Cerebellar nuclear complex (tissue), 1 donor: ENCODE results near the gene IL17RB.

Experiments used
- DNase-seq, 2 experiments: peaks; one replicate each; lab custom pipeline; 2025; lab: John Stamatoyannopoulos, UW

Gene IL17RB

GRCh38 chr3:53812434-53812833, 33.9 kb upstream of the IL17RB start:
- DNase-seq = no peak

- no peak for DNase-seq
Measured at GRCh38 chr3:53813229-53813628, 33.1 kb upstream of the IL17RB start.

GRCh38 chr3:53813876-53814275, 32.5 kb upstream of the IL17RB start:
- DNase-seq = no peak

- DNase-seq = no peak
Measured at GRCh38 chr3:53815067-53815466, 31.3 kb upstream of the IL17RB start.

GRCh38 chr3:53815651-53816050, 30.7 kb upstream of the IL17RB start:
- DNase-seq = no peak

- no peak for DNase-seq
Measured at GRCh38 chr3:53816425-53816824, 29.9 kb upstream of the IL17RB start.

GRCh38 chr3:53817211-53817610, 29.2 kb upstream of the IL17RB start:
- DNase-seq = no peak

- no peak for DNase-seq
Measured at GRCh38 chr3:53817809-53818208, 28.6 kb upstream of the IL17RB start.

GRCh38 chr3:53818221-53819162, 27.9 kb upstream of the IL17RB start:
- no peak for DNase-seq

- DNase-seq = no peak
Measured at GRCh38 chr3:53819163-53819868, 27.1 kb upstream of the IL17RB start.

GRCh38 chr3:53820084-53820483, 26.3 kb upstream of the IL17RB start:
- DNase-seq = no peak

GRCh38 chr3:53820756-53821580, 25.4 kb upstream of the IL17RB start:
- no peak for DNase-seq

GRCh38 chr3:53821631-53822121, 24.7 kb upstream of the IL17RB start:
- DNase-seq = no peak

GRCh38 chr3:53822331-53822741, 24.0 kb upstream of the IL17RB start:
- DNase-seq = no peak

- no peak for DNase-seq
Measured at GRCh38 chr3:53823026-53823955, 23.1 kb upstream of the IL17RB start.

- no peak for DNase-seq
Measured at GRCh38 chr3:53823956-53824657, 22.3 kb upstream of the IL17RB start.

- DNase-seq = no peak
Measured at GRCh38 chr3:53824795-53825194, 21.6 kb upstream of the IL17RB start.

GRCh38 chr3:53826048-53826447, 20.3 kb upstream of the IL17RB start:
- no peak for DNase-seq

- DNase-seq = no peak
Measured at GRCh38 chr3:53828581-53828980, 17.8 kb upstream of the IL17RB start.

- DNase-seq = no peak
Measured at GRCh38 chr3:53829605-53830004, 16.8 kb upstream of the IL17RB start.
